NCI-H2227 (cell line): Measurements from ENCODE around the gene PHLDB3.
"Not testable (repeated sequence)": the region's sequence is repeated elsewhere in the genome, so short reads cannot be mapped to it uniquely, and the experiment has no call there.

Experiments
- DNase-seq: peaks from one replicate; lab custom pipeline; 2025; ENCODE audit not compliant: unreplicated experiment; lab: John Stamatoyannopoulos, UW

The PHLDB3 gene

DNA sequence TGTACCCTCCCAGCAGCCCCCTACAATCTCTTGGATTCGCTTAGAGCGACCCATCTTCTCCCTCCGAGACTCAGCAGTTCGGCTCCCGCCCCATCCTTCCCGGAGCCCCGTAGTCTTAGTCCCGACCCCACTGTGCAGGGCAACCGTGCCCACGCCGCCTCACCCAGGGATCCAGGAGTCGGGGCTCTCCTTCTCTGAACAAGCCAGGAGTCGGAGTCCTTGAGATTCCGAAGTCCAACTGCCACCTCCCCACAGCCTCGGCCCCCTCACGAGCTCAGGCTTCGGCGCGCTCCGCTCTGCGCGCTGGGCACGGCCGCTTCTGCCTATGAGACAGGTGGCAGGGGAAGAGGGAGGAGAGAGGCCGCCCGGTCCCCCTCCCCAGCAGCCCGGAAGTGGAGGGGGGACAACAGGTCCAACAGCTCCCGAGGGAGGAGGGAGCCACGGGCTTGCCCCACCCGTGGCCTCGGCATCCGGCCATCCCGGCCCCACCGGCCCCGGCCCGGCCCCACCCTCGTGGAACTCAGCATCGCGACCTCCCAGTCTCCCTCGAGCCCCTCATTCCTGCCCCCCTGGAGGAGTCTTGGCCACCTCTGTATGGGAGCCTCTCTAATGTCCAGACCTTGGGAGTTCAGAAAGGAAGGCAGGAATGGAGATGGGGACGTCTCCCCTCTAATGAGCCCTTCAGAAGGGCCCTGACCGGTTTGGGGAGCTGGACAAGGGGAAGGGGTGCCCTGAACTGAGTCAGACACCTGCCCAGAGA lies at the start of gene PHLDB3:
TSS of gene PHLDB3 (minus strand) at position 321 of the 760 bp plus-strand sequence. CDS start 628 bp downstream, outside the sequence.
- peak; percentile 37 for DNase-seq

DNA sequence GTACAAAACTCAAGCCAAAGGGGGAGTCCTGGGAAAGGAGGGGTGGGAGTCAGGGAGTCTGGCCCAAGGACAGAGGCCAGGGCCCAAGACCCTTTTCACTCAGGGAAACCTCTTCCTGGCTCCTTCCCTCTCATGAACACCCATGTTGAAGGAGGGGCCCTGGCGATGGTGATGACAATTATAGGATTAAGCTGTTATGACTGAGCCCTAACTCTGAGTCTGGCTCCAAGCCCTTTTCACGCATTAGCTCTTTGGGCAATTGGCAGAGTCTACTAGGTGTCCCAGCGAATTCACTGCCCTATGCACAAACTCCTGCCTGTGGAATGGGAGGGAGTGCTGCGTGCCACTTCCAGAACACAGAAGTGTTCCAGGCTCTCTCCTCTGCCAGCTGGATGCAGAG lies 49.1 kb upstream of the PHLDB3 start:
- no peak for DNase-seq

DNA sequence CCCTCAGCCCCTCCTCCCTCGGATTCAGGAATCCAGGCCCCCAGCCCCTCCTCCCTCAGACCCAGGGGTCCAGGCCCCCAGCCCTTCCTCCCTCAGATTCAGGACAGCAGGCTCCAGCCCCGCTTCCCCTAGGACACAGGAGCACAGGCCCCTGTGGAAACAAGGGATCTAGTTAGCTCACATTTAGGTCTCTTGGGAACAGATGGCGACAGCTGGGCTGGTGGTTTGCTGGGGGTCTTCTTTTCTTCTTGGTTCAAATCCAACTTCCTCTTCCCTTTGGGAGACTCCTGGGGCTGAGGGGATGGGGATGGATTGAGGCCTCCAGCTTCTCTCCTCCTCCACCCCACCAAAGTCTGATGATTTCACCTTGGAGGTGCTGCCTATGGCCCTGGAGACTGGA lies 48.1 kb upstream of the PHLDB3 start:
- no peak for DNase-seq

DNA sequence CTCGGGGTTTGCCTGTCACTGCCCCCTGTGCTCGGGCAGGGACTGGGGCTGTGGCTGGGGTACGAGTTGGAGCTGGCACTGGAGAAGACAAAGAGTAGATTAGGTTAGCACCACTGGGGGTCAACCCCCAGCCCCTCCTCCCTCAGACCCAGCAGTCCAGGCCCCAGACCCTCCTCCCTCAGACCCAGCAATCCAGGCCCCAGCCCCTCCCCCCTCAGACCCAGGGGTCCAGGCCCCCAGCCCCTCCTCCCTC lies 47.6 kb upstream of the PHLDB3 start:
- DNase-seq = no peak

DNA sequence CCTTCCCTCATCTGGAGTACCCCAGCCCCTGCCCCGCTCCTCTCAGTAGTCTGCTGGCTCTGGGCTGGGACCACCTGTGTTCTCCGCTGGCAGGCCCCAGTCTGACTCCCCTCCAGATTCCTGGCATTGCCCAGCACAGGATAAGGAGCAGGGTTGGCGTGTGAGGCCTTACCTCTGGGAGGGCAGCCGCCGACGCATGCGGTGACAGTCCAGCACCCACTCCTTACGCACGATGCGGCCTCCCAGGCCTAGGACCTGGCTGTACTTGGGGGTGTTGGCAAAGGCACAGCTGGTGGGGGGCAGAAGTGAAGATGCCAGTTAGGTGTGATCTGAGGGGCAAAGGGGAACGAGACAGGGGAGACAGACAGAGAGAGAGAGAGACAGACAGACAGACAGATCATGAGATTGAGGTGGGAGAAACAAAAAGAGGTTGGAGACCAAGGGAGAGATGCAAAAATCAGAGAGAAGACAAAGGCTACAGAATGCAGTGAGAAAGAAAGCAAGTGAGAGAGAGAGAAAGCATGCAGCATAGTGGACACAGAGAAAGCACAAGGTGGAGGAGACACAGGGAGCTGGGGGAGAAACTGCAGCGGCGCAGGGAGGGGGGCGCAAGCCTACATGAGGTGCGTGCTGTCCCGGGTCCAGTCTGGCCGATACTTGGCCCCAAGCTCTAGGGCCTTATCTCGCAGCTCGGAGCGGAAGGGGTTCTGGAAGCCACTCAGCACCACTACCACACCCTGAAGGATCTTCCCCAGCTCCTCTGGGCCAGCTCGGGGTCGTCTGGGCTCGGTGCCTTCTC lies 47.1 kb upstream of the PHLDB3 start:
- DNase-seq = no peak

DNA sequence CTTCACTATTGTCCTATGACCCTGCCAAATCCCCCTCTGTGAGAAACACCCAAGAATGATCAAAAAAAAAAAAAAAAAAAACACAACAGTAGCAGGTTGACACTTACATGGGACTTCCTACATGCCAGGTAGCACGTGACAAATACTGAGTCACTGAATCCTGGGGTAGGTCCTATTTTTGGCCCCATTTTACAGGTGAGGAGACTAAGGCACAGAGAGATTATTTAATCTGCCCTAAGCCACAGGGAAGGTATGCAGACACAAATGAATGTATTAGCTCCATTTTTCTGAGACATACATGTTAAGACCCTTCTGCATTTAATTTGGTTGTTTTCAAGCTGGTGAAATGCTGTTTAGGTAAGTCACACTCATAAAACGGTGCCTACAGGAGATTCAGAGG lies 44.2 kb upstream of the PHLDB3 start:
- DNase-seq = no peak

DNA sequence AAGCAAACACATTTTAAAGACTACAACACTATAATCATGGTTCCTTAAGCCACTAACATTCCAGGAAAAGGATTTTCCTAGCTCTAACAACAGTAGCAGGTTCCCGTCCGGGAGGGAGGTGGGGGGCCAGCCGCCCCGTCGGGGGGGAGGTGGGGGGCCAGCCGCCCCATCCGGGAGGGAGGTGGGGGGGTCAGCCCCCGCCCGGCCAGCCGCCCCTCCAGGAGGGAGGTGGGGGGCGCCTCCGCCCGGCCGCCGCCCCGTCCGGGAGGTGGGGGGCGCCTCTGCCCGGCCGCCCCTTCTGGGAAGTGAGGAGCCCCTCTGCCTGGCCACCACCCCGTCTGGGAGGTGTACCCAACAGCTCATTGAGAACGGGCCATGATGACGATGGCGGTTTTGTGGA lies 43.4 kb upstream of the PHLDB3 start:
- not testable (repeated sequence) for DNase-seq

DNA sequence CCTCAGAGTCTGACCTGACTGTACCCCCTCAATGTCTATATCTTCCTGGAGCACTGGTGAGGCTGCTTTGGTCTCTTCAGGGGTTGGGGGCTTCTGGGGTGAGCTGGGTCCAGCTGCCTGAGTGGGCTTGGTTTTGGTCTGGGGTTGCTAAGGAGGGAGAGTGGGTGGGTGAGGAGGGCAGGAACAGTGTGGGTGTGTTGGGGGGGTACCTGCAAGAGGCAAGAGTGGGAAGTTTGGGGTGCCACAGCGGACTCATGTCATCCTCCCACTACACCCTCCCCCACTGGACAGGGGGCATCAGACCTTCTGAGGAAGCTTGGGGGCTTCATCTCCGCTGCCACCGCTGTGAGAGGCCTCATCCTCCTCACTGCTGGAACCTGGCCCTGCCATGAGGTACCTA lies 42.0 kb upstream of the PHLDB3 start:
- no peak for DNase-seq

DNA sequence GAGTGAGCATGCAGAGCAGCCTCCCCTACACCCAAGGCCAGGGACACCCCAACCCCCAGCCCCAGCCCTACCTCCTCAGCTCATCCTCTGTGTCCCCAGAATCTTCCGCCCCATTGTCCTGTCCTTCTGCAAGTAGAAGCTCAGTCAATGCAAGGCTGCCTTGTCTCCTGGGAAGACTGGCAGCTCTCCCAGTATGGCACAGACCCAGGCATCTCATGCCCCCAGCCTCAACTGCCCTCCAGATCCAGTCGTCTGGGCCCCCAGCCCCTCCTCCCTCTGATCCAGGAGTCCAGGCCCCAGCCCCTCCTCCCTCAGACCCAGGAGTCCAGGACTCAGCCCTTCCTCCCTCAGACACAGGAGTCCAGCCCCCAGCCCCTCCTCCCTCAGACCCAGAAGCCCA lies 41.4 kb upstream of the PHLDB3 start:
- DNase-seq = no peak

DNA sequence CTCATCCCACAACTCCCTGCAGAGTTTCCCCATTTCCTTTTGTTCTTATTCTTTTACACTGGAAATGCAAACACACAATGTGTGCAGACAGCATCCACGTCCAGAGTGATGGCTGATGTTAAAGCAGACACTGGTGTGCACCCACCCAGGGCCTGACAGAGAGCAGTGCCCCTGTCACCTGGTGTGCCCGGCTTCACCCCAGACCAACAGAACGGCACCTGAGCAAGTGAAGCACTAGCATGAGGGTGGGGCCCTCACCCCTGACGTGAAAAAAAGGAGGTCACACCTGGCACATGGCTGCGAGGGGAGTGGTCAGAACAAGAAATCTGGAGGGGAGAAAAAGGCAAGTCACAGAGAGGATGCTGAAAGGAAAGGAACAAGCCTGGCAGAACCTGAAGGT lies 40.7 kb upstream of the PHLDB3 start:
- no peak for DNase-seq

DNA sequence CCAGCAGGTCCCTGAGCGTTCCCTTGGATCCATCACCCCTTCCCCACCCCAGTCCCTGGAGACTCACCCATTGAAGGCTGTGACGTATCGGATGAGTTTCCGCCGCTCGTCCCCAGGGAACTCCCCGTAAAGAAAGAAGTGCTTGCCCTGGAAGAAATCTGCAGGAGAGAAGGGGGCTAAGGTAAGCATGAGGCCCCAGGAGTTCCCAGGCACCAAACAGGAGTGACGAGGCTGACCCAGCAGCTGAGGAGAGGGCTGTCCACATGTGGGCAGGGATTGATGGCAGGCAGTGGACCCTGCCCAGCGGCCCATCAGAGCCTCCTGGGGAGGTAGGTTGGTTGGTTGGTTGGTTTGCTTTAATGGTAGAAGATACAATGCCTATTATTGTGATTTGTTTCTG lies 39.5 kb upstream of the PHLDB3 start:
- no peak for DNase-seq

DNA sequence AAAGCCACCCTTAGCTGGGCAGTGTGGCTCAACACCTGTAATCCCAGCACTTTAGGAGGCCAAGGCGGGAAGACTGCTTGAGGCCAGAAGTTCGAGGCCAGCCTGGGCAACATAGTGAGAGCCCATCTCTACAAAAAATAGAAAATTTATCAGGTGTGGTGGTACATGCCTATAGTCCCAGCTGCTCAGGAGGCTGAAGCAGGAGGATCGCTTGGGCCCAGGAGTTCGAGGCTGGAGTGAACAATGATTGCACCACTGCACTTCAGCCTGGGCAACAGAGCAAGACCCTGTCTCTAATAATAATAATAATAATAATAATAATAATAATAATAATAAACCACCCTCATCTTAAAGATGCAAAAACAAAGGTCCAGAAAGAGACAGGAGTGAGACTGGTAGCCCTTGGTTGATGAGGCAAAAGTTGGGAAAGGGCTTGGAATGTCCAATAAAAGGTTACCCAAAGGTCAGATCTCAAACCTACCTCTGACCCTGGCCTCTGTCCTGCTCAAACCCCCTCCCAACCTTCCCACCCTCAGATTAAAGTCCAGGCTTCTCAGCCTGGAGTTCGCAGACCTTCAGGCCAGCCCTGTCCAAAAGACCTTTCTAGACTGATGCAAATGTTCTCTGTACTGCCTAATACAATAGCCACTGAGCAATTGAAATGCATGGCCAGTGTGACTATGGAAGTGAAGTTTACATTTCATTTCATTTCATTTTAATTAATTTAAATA lies 37.5 kb upstream of the PHLDB3 start:
- no peak for DNase-seq

DNA sequence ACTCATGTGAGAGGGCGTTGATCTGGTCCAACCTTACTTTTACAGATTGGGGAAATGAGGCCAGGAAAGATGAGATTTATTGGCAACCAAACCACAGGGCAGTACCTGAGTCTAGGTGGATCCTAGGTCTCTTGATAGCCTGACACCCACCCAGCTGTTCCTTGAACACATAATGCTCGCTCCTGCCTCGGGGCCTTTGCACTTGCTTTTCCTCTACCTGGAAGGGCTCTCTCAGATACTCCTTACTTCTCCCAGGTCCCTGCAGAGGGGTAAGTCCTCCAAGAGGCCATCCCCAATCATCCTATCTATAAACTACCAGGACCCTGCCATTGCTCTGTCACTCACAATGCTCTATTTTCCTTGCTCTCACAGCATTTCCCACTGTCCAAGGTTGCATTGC lies 35.8 kb upstream of the PHLDB3 start:
- DNase-seq = no peak

DNA sequence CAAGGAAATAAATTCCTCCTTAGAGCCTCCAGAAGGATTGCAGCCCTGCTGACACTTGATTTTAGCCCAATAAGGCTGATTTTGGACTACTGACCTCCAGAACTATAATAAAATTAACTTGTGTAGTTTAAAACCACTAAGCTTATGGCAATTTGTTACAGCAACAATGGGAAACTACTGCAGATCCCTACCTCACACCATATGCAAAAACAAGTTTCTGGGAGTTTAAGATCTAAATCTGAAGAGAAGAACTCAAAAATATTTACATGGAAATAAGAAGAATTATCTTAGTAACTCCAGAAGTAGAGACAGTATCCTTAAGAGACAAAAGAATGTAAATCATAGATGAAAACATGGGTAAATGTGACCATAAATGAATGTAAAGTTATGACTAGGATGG lies 34.4 kb upstream of the PHLDB3 start:
- no peak for DNase-seq

DNA sequence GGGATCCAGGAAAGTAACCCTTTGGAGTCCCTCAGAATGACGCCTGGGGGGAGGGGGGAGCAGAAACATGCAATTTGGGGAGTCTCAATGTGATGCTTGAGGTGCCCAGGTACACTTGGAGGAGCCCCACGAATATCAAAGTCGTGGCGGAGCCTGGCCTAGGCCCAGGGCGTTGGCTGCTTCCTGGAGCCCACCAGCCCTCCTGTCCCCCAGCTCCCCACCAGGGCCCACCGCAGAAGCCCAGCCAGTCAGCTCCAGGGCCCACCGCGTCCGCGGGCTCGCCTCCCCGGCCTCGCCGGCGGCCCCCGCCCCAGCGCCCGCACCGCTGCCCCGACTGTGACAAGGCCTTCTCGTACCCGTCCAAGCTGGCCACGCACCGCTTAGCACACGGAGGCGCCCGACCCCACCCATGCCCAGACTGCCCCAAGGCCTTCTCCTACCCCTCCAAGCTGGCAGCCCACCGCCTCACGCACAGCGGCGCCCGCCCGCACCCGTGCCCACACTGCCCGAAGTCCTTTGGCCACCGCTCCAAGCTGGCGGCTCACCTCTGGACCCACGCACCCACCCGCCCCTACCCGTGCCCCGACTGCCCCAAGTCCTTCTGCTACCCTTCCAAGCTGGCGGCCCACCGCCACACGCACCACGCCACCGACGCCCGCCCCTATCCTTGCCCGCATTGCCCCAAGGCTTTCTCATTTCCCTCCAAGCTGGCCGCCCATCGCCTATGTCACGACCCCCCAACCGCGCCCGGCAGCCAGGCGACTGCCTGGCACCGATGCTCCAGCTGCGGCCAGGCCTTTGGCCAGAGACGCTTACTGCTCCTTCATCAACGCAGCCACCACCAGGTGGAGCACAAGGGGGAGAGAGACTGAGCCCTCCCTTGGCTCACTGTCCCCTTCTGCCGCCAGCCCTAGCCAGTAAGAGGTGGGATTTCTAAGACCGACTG lies 30.5 kb upstream of the PHLDB3 start:
- DNase-seq = peak; percentile 20

DNA sequence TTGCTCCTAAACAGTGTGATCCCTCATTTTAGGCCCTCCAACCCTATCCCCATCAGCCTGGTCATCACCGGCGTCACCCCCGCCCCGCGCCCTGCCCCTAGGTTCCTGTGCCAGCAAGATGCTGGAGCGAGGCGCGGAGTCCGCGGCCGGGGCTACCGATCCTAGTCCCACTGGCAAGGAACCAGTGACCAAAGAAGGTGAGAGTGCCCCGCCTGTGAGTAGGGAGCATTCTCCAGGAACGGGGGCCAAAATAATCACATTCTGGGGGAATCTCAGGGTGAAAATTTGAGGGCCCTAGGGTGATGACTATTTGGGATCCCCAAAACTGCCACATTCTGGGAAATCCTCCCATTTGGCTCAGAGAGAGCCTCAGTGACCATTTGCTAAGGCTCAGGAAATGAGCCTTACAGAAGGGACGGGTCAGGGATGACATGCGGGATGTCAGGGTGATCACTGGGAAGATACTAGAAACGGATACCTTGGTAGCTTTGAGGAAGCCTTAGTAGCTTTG lies 29.8 kb upstream of the PHLDB3 start:
- DNase-seq = no peak

DNA sequence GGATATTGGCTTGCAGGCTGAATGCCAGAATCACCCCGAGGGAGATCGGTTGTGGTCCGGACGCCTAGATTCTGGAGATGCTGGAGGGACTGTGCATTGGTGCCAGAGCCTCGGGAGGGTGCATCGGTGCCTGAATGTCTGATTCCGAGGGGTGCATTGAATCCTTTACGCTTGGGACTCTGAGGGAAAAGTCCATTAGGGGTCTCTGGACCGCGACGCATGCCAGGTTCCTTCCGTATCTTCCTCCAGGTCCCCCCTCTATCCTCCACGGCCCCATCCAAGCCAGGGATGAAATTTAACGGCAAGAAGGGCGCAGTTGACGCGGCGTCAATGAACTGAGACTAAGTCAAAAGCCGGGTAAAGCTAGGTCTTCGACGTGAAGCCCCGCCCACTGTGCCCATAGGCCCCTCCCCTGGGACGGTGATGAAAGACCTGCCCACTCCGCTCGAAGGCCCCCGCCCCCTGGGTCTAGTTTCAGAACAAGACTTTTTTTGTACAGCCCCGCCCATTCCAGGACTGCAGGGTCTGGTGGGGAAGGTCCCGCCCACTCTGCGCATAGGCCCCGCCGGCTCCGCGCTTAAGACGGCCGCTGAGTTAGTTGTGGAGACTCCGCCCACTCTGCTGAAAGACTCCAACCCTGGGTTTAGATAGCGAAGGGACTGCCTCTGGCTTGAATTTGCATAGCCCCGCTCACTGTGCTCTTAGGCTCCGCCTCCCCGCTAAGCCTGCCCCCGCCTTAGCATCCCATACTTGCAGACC lies 29.2 kb upstream of the PHLDB3 start:
- peak; percentile 98 for DNase-seq

DNA sequence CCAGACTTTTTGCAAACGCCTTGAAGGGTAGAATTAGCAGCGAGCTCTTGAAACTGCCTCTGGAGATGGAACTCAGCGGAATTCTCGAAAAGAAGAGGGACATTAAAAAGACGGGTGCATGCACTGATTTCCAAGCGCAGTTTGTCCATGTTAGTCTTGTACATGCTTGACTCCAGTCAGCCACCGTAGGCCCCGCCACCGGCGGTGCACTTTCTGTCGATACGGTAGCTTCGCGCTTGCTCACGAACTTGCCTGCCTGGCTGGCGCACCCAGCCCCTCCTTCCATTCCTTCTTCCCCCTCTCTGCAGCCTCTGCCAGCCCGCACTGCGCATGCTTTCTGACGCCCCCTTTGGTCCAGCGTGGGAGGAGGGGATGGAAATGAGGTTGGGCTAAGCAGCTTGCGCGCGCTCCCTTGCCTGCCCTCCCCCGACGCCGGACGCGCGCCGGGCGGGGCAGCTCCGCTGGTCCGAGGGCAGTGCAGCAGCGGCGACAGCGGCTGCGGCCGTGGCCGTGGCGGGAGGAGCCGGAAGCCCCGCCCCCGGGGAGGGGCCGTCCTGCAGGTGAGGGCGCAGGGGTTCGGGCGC lies 28.5 kb upstream of the PHLDB3 start, which contains the start of gene ZNF575:
TSS of gene ZNF575 (plus strand) at position 227 of the 584 bp plus-strand sequence. CDS start 1,235 bp downstream, outside the sequence.
- DNase-seq = peak; percentile 96

DNA sequence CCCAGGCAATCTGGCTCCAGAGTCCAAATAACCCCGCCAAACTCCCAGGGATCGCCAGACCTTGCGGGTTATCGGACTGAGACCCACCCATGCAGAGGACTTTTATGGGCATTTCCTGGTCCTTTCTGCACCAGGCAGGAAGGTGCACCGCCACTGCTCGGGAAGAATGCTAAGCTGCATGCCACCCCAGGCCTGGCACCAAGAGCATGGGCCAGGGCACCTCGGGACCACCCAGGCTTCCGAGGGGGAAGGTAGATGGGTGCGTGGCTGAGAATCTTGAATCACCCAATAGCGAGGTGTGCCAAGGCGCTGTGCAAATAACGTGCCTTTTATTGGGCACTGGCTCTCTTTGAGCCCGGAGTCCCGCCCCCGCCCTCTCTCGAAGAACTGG lies 28.0 kb upstream of the PHLDB3 start:
- DNase-seq = peak; percentile 84
